HG02678 (cell line): ENCODE measurements around the gene GABARAPL1.
"Not testable (repeated sequence)": the region's sequence is repeated elsewhere in the genome, so short reads cannot be mapped to it uniquely, and the experiment has no call there.

ENCODE experiments used
- ATAC-seq: cut with Tn5 transposase; IDR thresholded peaks from one replicate; pipeline ENCODE4 v1.9.1; 2021; ENCODE audit warnings: mild to moderate bottlenecking, moderate library complexity; ENCODE audit not compliant: unreplicated experiment

Gene GABARAPL1

DNA sequence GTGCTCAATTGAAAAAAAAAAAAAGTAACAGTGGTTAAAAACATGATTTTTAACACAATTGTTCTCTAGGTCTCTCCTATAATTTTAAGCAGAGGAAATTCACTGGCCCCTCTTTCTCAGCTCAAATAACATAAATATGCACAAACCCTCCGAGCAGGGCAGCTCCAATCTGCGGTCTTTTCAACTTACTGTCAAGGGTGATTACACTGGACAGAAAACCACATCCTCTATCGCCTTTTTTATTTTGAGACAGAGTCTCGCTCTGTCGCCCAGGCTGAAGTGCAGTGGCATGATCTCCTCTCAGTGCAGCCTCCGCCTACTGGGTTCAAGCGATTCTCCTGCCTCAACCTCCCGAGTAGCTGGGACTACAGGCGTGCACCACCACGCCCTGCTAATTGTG, 16.5 kb upstream of the GABARAPL1 start:
- peak; percentile 74 for ATAC-seq

- no peak for ATAC-seq
Observed at GRCh38 chr12:10197879-10198278, 14.8 kb upstream of the GABARAPL1 start.

DNA sequence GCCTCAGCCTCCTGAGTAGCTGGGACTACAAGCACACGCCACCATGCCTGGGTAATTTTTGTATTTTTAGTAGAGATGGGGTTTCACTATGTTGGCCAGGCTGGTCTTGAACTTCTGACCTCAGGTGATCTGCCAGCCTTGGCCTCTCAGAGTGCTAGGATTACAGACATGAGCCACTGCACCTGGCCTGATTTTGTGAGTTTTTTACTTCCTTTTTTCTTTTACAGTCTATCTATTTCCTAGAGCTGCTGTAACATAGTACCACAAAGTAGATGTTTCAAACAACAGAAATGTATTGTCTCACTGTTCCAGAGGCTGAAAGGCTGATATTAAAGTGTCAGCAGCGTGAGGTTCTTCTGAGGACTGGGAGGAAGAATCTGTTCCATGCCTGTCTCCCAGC, 8.2 kb upstream of the GABARAPL1 start:
- not testable (repeated sequence) for ATAC-seq

DNA sequence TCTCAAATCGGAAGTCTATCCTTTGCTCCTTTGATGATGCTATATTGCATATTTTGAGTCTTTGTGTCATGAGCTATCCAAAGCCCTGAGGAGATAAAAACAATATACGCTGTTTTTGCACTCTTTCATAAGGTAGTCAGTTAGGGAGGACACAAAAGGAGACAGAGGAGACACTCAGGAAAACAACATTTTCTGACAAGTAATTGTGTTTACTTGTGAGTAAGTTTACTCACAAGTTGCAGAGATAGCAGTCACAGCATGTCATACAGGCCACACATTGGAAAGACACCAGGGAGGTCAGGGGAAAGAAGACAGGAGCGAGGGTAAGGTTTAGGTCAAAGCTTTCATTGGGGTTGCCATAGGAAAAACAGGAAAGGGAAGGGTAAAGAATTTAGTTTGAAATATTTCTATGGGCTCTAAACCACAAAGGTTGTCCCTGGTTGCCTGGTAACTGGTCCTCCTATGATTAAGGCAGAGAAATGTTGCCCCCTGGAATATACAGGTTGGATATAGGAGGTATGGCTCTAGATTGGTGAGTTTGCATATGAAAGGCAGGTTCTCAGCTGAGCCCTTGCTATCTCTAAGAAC, 7.4 kb upstream of the GABARAPL1 start:
- ATAC-seq, result no peak

DNA sequence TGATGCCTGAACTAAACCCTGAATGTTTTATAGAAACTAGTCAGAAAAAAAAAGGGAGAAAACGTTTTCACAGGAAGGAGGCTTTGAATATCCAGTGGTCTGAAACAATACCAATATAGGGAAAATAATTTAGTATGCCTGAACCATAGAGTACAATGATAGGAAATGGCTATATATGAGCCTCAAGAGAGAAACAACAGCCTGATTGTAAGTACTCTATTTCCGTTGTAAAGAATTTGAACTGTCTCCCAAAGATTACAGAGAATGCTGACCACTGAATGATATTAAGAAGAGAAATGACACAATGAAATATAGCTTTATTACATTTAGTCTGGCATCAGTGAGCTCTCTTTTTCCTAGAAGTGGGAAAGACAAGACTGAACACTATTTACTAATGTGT, 5.5 kb upstream of the GABARAPL1 start:
- ATAC-seq, result no peak

- no peak for ATAC-seq
Observed at GRCh38 chr12:10210225-10210624, 2.5 kb upstream of the GABARAPL1 start.

GRCh38 chr12:10211101-10211939, 1.4 kb upstream of the GABARAPL1 start:
- ATAC-seq, result no peak

DNA sequence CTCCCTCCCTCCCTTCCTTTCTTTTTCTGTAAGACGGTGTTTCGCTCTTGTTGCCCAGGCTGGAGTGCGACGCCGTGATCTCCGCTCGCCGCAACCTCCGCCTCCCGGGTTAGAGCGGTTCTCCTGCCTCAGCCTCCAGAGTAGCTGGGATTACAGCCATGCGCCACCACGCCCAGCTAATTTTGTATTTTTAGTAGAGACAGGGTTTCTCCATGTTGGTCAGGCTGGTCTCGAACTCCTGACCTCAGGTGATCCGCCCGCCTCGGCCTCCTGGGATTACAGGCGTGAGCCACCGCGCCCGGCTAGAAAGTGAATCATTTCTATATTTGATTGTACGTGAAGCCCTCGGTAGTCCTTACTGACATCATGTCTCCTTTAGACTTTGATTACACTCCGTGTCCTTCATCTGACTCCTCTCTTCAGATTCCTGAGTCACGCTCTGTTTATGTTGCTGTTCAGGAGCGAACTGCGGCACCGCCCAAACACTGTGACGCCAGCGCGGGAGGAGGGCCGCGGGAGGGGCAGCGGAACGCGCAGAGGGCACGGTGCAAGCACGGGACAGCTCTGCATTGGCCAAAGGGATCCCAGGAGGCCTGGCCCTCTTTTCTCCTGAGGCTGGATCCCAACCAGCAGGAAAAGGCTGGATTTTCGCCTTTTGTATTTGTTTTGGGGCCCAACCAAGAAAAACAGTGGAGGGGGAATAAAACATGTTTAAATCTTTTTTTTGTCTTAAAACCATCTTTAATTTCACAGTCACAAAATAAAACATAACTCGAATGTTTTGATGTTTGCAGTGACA, 538 bp upstream of the GABARAPL1 start:
- peak; percentile 69 for ATAC-seq

DNA sequence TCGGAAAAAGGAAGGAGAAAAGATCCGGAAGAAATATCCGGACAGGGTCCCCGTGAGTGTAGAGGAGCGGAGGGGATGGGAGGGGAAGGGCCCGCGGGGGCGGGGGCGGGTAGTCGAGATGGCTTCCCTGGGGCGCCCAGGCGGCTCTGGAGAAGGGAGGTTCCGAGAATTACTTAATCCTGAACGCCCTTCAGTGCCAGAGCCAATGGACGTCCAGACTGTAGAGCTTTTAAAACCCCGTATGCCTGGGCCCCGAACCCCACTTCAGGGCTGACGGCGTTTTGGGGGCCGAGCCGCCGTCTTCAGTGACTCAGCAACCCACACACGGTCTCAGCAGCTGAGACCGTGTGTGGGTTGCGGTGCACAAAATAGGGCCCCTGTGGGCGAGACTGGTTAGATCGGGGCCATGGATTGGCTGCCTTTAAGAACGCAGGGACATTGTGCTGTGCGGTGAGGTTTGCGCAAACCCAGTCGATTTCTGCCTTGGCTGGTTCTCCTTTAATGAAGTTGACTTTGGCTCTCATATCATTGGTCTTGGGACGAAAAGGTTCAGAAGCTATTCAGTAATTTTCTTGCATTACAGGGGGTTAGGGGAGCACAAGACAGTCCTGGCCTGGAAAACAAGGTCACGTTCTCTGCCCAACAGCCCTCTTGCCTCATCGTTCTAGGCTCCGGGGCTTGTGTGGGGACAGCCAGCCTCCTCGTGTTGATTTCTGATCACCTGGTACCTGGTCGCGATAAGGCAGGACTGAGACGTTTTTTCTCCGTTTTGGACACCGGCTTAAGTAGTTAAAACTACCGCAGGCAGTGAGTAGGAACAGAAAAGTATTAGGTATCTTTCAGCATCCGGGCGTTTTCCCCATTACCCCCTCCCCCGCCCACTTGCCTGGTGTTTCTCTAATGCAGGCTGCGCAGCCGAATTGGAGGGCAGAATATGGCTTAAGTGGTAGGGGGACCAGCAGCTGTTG, 775 bp downstream of the GABARAPL1 start:
- peak; percentile 48 for ATAC-seq

- no peak for ATAC-seq
Observed at GRCh38 chr12:10214136-10214894, 1.6 kb downstream of the GABARAPL1 start.

DNA sequence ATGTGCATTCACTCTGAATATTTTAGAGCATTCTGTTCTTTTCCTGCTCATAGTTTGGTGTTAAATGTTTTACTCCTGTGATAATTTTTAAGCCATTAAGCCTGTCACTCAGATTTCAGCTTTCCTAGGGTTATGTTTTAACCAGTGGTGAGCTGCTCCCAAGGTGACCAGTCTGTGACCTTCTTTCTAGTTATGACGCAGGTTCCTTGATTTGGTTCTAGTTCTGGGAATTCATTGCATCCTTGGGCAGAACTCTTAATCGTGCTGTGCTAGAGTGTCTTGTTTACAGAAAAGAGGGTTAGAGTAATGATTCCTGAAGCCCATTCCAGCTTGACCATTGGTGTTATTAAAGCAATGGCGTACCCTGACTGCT, 2.2 kb downstream of the GABARAPL1 start:
- no peak for ATAC-seq

- no peak for ATAC-seq
Observed at GRCh38 chr12:10215436-10215835, 2.8 kb downstream of the GABARAPL1 start.

GRCh38 chr12:10215946-10216345, 3.3 kb downstream of the GABARAPL1 start:
- ATAC-seq, result not testable (repeated sequence)

DNA sequence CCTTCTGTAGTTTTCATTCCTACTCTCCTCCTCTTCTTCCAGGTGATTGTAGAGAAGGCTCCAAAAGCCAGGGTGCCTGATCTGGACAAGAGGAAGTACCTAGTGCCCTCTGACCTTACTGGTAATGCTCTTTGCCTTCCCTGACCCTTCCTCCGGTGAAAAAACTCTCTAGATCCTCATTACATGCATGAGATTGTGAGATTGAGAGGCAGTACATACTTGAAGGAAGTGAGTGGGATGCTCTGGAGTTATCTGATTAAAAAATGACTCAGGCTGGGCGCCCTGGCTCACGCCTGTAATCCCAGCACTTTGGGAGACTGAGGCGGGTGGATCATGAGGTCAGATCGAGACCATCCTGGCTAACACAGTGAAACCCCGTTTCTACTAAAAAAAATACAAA, 5.3 kb downstream of the GABARAPL1 start:
- no peak for ATAC-seq

DNA sequence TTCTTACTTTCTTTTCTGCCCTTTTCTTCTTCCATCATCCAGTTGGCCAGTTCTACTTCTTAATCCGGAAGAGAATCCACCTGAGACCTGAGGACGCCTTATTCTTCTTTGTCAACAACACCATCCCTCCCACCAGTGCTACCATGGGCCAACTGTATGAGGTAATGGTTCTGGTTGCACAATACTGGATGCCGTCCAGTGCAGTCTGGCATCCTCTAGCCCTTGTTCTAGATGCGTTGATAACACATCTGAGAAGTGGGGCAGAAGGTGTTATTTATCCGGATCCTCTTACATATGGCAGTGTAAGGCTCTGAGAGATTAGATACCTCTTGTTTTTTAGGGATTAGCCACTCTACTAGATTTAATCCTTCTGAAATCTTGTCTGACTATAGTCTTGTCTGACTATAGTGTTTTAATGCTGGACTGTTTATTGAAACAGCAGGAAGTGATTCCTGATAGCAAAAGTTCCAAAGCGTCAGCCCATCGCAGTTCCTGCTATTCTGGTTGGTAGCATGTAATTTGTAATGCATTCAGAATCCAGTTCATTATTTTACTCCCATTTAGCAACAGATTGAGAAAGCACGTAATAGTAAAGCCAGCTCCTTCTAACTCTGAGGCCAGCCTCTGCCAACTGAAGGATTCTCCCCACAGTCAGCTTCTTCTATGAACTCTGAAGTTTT, 7.9 kb downstream of the GABARAPL1 start:
- ATAC-seq, result no peak

- ATAC-seq, result no peak
Observed at GRCh38 chr12:10221846-10222245, 9.2 kb downstream of the GABARAPL1 start.

DNA sequence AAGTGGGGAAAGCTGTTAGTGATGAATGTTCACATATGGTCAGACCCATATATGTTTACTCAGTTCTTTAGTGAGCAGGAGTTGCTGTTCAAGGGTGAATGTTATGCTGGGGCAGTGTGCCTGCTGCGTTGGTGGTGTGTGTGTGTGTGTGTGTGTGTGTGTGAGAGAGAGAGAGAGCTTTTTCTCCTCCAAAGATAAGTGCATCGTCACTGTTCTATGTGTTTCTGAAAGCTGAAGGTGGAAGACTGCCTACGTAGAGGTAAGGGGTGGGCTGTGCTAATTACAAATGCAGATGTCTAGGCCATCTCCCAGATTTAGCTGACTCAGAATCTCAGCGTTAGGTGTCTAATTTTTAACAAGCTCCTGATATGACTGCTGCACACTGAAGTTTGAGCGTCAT, 10.5 kb downstream of the GABARAPL1 start:
- ATAC-seq, result no peak

GRCh38 chr12:10225426-10225825, 12.7 kb downstream of the GABARAPL1 start:
- ATAC-seq, result not testable (repeated sequence)

DNA sequence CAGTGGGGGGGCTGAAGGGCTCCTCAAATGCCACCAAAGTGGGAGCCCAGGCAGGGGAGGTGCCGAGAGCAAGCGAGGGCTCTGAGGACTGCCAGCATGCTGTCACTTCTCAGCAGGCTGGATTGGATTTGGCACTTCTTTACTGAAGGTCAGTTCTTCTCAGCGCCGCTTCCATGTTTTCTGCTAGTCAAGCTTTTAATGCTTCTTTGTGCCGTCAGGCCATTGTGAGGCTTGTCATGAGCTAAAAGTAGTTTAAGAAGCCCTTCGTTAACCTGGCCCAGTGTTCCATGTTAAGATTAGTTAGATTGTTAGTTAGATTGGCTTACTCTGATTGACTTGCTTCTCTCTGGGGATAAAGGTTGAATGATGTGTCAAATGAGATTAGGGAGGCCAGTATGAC, 13.4 kb downstream of the GABARAPL1 start:
- ATAC-seq, result no peak
